Activated CD4-positive, alpha-beta T cell treated with anti-CD3 and anti-CD28 coated beads for 4 hours (primary cell): Measurements from ENCODE around the gene IGFBPL1.
A peak's percentile ranks its signal among the peaks of the same experiment; 100 is the strongest.
"Not testable (repeated sequence)": the region's sequence is repeated elsewhere in the genome, so short reads cannot be mapped to it uniquely, and the experiment has no call there.

Source experiments
- DNase-seq, 2 donors: peaks; one replicate each; pipeline ENCODE4 v3.0.0-alpha.2; 2020

IGFBPL1 gene

GRCh38 chr9:38395653-38396370 is 28.4 kb downstream of the IGFBPL1 start:
- DNase-seq: no peak

- DNase-seq: no peak
These were observed 29.8 kb downstream of the IGFBPL1 start for GRCh38 chr9:38394416-38394815.

- no peak for DNase-seq
These were observed 31.0 kb downstream of the IGFBPL1 start for GRCh38 chr9:38393128-38393796.

DNA sequence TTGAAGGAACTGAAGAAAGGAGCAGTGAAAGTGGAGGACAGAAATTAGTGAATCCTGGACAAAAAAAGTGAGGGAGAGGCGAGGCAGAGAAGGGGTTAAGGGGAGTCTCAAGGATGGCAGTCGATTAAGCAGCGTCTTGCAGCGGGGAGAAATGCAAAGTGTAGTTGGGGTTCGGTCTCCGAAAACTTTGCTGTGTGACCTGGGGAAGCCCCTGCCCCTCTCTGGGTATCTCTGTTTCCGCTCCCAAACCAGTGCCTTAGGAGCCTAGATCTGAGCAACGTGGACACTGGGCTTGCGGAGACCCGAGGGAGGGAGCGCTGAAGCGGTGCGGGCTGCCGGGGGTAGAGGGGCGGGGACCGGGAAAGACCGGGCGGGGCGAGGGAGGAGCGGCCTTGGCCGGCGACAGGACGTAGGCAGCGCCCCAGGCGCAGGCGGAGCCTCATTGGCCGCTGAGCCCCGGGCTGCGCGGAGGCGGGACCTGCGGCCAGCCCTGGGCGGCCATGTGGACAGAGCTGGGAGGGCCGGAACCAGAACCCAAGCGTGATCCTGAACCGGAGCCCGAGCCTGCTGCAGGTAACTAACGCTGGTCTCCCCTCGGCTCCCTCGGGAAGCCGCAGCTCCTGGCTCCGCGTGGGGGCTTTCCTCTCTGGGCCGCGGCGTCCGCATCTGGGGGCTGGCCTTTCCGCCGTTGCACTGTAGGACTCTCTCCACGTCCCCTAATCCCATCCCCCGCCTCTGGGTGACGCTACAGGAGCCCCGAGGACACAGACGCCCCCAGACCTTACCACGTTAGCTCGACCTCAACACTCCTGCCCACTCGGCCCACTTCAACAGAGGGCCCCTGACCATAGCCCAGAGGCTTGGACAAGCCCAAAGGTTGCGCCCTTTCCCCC is 31.8 kb downstream of the IGFBPL1 start, which contains the start of gene ALDH1B1:
TSS of gene ALDH1B1 (plus strand) at position 468 of the 893 bp plus-strand sequence. CDS start 3,047 bp downstream, outside the sequence.
- peak; percentile 40 to 59 for DNase-seq

- DNase-seq: no peak
These were observed 32.8 kb downstream of the IGFBPL1 start for GRCh38 chr9:38391278-38392118.

- DNase-seq: no peak
These were observed 33.4 kb downstream of the IGFBPL1 start for GRCh38 chr9:38390851-38391250.

- DNase-seq: no peak
These were observed 33.8 kb downstream of the IGFBPL1 start for GRCh38 chr9:38390442-38390841.

DNA sequence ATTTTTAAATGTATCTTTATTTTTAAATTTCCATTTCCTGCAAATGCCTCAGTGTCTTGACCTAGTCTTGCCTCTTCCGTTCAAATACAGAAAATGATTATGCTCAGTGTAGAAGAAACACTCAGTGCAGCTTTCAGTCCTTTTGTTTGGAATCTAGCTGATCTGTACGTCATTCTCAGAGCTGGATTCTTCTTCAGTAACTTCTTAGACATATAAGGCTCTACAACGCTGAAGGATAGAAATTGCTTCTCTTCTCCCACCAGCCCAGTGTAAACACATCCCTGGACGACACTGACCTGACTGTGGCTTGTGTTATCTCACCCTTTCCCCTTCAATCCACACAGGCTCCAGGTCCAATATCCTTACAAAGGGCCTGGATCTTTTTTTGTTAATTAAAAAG is 34.9 kb downstream of the IGFBPL1 start:
- DNase-seq: no peak

DNA sequence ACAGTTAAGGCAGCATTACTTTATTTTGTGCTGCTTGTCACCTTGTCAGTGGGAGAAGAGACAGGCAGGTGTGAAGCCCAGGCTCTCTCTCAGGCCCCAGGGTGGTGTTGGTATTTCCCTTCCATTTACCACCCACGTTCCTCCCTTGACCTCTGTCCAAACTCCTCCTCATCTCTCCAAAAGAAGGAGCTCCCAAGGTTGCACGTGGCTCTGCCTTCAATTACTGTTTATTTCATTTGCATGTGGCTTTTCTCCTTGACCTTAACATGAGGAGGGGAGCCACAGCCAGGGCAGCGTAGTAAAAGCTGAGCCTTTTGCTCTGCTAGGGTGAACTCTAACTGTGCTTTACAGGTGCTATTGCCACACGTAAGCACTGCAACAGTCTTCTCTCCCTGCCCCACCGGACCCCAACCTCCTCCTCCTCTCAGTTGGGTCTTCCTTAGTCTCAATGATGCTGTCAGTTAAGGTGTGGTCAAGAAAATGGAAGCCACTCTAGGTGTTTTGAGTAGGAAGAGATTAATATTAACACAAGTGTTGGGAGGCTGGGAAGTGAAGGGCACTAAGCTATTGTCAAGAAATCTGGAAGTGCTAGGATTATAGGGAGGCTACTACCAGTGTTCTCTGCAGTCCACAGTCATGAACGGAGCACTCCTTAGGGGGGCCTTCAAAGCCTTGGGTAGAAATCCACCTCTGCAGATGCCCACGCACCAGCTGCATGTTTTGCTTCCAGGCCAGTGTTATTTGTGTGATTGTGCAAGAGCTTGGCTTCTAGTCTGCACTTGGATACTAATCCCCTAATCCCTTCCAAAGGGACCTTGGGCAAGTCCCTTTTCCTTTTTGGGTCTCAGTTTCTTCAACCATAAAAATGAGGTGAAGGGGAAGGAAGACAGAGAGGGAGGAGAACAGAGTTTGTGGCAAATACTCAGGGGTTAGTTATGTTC is 35.7 kb downstream of the IGFBPL1 start:
- no peak for DNase-seq

- no peak for DNase-seq
These were observed 36.5 kb downstream of the IGFBPL1 start for GRCh38 chr9:38387751-38388150.

DNA sequence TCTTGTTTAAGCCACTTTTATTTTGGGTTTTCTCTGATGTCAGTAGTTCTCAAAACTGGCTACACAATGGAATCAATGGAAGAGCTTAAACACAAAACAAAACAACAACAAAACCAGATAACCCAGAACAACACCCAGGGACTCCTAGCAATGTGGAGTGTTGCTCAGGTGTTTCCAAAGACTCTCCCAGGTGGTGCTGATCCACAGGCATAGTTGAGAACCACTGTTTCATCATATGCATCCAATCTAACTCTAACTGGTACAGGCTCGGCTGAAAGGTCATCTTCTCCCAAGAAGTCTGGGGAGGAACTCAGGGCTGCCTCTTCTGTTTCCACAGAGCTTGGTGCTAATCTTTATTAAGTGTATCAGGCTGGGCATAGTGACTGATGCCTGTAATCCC is 37.2 kb downstream of the IGFBPL1 start:
- no peak for DNase-seq

- no peak for DNase-seq
These were observed 37.8 kb downstream of the IGFBPL1 start for GRCh38 chr9:38386319-38386895.

DNA sequence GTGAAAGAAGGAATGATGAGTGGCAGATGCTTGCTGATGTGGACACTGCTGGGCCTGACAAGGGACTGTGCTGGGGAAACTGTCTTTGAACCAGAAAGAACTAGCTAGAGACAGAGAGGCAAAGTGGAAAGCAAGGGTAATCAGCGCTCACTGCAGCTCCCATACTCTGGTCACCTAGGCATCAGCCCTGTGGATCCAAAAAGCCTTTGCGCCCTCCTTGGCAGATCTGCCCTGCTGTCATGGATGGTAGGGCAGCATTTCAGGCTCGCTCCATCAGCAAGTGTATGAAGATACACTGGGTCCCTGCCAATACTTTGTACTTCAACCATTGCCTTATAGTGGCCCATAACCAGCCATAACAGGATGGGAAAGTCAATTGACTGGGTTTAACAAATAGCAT is 38.4 kb downstream of the IGFBPL1 start:
- no peak for DNase-seq

DNA sequence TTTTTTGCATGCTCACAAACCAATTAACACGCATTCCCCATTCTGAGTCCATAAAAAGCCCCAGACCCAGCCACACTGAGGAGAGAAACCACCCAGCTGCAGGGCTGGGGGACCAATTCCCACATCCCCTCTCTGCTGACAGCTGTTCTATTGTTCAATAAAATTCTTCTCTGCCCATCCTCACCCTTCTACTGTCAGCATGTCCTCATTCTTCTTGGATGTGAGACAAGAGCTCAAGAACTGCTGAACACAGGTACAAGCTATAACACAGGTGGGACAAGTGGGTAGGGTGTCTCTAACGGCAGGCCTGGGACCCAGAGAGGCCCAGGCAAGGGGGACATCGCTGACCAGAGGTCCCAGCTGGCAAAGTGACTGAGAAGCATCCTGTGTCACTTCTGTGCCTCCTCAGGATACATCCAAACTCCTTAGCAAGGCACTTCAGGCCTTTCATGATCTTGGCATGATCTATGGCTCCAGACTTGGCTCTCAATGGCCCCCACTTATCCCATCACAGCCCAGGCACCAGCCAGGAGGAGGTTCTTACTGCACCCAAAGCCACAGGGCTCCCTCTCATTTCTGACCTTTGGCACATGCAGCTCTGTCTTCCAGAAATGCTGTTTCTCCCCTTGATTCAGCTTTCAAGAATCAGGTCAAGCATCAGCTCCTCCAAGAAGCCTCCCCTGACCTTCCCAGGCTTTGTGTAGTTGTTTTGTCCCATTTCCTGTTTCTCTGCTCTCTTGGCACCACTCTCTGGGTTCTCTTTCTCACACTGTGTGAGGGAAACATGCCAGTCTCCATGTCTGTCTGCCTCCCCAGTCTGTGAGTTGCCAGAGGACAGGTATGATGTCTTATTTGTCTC is 39.0 kb downstream of the IGFBPL1 start:
- no peak for DNase-seq

DNA sequence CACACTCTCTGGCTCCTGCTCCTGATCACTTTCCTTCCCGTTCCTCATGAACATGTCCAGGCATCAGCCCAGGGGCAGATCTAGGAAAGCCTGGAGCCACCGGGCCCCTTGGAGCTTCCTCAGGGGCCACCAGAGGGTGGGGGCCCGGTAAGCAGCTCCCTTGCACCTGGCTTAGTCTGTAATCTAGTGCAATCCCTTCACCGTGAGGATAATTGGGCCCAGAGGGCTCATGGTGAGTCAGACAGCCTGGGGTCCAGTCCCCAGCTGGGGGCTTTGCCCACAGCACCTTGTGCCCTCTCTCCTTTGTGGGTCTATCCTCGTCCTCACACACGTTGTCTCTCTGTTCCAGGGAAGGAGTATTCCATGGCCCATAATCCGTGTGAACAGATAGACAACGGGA is 42.1 kb downstream of the IGFBPL1 start:
- DNase-seq: no peak

DNA sequence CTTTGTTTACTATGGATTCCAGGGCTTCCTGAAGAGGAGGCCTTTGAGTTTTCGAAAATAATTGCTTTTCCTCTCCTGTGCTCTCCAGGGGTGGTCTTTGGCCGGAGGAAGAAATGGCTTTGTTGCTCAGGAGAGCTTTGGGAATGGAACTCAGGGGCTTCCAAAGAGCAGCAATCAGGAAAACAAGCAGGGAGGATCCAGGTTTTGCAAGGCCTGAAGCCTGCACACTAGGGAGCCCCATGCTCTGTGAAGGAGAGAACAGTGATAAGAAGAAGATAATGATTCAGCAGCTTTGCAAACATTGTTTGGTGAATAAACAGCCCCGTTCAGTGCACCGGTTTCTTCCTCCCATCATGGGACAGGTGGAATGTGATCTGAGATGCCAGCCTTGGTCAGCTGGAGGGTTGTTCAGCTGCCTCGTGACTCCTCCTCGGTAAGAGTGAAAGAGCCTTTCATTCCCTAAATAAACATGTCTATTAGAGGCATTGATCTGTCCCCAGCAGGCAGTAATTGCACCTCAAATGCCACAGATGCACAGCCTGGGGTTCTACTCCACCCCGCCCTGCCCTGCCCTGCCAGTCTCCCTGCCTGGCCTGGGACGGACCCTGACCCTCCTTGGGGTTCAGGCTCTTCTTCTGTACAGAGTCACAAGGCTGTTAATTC is 43.3 kb downstream of the IGFBPL1 start:
- DNase-seq: no peak

GRCh38 chr9:38380230-38380871 is 43.9 kb downstream of the IGFBPL1 start:
- no peak for DNase-seq

DNA sequence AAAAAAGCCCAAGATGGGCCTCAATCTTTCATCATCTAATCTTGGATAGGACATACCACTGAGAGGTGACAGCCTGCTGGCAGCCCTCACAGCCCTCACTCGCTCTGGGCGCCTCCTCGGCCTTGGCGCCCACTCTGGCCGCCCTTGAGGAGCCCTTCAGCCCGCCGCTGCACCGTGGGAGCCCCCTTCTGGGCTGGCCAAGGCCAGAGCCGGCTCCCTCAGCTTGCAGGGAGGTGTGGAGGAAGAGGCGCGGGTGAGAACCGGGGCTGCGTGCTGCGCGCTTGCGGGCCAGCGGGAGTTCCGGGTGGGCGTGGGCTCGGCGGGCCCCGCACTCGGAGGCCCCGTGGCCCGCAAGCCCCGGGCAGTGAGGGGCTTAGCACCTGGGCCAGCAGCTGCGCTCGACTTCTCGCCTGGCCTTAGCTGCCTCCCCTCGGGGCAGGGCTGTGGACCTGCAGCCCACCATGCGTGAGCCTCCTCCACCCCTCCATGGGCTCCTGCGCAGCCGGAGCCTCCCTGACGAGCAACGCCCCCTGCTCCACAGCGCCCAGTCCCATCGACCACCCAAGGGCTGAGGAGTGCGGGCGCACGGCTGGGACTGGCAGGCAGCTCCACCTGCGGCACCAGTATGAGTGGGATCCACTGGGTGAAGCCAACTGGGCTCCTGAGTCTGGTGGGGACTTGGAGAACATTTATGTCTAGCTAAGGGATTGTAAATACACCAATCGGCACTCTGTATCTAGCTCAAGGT is 46.7 kb downstream of the IGFBPL1 start:
- DNase-seq: not testable (repeated sequence)
